GM12891 (cell line): Measurements from ENCODE around the gene HOXD12.

Source experiments
- POLR2A ChIP-seq: IDR thresholded peaks from 2 replicates; pipeline ENCODE4 v1.6.1; 2011; ENCODE audit warnings: low read depth, low read length, control low read depth
- POLR2AphosphoS5 ChIP-seq: IDR thresholded peaks from 2 replicates; pipeline ENCODE4 v1.6.1; 2011; ENCODE audit warnings: low read depth, low read length, control low read depth
- TAF1 ChIP-seq: IDR thresholded peaks from 2 replicates; pipeline ENCODE4 v1.6.1; 2011; ENCODE audit warnings: low read depth, low read length, control low read depth

GRCh38 chr2:176128172-176128981, 28.8 kb downstream of the HOXD12 start:
- no peak for TF ChIP-seq POLR2A
- TF ChIP-seq TAF1 = no peak
- TF ChIP-seq POLR2AphosphoS5 = no peak
